Fibroblast of the aortic adventitia (primary cell): ENCODE data around the gene PRDX4. TPM values are rescaled to one million over a fixed set of nuclear protein-coding genes. Genes with fewer than 3 reads are reported as not detected.

ENCODE experiments used
- DNase-seq: peaks from one replicate; pipeline ENCODE4 v3.0.0-alpha.2; 2010; ENCODE audit warnings: low read depth
- H3K4me3 ChIP-seq: 2 replicates; pipeline ENCODE4 v1.5.1; 2011; ENCODE audit warnings: low read depth, mild to moderate bottlenecking, control low read depth, low read length, moderate library complexity
- total RNA-seq: library from RNA; depleted of rRNA; stranded (reverse); fragments of >200 nt; gene quantifications from 2 replicates; pipeline ENCODE4 v1.2.3, GENCODE V29; 2012; ENCODE audit warnings: low replicate concordance
- TF ChIP-seq, protein P1 (sequence below): IDR thresholded peaks from 2 replicates; pipeline ENCODE4 v1.5.1; 2011; ENCODE audit warnings: mild to moderate bottlenecking, low read length, control low read depth, inconsistent platforms; ENCODE audit not compliant: insufficient read depth

The PRDX4 gene
- 298 and 299 TPM in 2 replicates for total RNA-seq

DNA sequence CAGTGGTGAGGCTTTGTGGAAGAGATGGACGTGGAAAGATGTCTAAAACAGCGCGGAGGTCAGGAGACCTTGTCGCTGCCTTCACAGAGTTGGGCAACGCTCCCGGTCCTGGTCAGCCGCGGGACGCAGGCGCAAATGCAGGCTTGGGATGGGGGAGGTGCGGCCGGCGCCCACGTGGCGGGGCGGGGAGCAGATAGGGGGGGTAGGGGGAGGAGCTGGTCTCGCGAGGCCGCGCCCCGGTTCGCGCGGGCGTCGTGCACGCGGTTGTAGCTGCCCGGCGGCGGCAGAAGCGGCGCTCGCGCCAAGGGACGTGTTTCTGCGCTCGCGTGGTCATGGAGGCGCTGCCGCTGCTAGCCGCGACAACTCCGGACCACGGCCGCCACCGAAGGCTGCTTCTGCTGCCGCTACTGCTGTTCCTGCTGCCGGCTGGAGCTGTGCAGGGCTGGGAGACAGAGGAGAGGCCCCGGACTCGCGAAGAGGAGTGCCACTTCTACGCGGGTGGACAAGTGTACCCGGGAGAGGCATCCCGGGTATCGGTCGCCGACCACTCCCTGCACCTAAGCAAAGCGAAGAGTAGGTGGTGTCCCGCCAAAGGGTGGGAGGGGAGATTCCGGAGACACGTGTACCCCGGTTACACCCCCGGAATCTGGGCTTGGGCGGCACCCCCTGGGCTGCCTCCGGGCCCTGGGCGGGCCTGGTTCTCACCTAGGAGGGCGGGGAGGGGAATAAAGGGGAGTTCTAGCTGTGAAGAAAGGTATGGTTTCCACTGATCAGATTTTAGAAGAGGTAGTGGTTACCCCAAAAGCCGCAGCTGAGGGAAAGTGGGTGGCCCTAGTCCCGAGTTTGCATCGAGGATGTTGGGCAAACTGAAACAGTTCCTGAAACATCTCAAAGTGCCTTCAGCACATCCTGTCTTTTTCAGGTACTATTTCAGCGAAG lies at the start of gene PRDX4:
Gene PRDX4 (plus strand): TSS at position 255 of the 939 bp plus-strand sequence. CDS start 78 bp downstream, at position 333.
- TF ChIP-seq, protein P1, sequence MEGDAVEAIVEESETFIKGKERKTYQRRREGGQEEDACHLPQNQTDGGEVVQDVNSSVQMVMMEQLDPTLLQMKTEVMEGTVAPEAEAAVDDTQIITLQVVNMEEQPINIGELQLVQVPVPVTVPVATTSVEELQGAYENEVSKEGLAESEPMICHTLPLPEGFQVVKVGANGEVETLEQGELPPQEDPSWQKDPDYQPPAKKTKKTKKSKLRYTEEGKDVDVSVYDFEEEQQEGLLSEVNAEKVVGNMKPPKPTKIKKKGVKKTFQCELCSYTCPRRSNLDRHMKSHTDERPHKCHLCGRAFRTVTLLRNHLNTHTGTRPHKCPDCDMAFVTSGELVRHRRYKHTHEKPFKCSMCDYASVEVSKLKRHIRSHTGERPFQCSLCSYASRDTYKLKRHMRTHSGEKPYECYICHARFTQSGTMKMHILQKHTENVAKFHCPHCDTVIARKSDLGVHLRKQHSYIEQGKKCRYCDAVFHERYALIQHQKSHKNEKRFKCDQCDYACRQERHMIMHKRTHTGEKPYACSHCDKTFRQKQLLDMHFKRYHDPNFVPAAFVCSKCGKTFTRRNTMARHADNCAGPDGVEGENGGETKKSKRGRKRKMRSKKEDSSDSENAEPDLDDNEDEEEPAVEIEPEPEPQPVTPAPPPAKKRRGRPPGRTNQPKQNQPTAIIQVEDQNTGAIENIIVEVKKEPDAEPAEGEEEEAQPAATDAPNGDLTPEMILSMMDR: no peak
- peak within 1 kb of the TSS; percentile 79 for H3K4me3 ChIP-seq
- peak; percentile 86 for DNase-seq

DNA sequence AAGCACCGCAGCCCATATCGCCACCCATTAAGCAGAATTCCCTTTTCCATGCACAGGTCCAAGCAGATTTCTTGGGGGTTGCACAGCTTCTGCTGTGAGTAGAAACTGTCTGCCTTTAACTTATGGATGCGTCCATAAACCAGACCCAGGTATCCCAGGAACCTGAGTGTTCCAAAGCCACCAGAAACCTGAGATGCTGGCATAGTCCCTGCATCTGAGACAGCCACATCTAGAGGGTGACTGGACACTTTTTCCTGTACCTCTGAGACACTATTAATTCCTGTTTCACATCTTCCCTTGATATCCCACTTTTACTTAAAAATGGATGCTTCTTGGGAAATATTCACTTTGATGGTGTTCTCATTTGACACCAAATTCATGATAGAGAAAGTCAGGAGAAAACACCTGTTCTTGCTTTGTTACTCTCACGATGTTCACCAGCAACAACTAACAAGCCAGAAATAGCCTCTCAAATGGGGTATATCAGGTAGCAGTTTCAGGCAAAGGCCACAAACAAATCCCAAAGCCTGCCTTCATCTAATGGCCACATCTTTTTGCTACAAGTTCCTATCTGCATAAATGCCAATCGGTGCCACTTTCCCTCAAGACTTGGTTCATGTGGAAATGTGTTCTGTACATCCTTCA lies 45.5 kb upstream of the PRDX4 start:
- TF ChIP-seq, protein P1: no peak
- no peak overlapping the region for H3K4me3 ChIP-seq
- DNase-seq: no peak

DNA sequence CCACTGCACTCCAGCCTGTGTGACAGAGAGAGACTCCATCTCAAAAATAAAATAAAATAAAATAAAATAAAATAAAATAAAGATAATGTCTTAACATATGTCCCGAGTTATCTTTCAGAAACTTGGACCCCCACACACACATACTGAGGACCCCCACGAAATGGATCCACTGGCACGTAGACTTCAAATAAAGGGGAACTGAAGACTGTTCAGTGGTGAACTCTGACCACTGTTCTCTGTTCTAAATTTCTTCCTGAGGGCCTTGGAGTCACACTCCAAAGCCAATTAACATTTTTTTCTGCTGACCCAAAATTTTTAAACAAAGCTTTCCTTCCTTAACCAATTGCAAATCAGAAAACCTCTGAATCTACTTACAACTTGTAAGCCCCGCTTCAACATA lies 43.5 kb upstream of the PRDX4 start:
- TF ChIP-seq, protein P1: no peak
- no peak overlapping the region for H3K4me3 ChIP-seq
- DNase-seq: no peak

DNA sequence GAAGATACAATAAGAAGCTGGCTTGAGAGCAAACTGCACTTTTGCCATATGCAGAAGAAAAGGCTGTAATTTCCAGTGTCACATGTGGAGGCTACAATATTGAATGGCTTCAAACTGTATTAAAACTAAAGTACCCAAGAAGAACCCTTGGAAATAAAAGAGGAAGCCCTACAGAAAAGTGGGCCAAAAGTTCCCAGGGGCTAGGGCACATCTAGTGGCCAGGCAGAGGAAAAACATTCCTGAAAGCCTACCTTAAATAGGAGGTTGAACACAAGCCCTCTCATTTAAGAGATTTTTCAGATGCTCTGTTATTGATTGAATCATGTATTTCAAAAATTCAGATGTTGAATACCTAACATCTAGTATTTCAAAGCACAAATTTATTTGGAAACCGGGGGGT lies 40.6 kb upstream of the PRDX4 start:
- TF ChIP-seq, protein P1: peak; percentile 15
- no peak overlapping the region for H3K4me3 ChIP-seq
- no peak for DNase-seq

DNA sequence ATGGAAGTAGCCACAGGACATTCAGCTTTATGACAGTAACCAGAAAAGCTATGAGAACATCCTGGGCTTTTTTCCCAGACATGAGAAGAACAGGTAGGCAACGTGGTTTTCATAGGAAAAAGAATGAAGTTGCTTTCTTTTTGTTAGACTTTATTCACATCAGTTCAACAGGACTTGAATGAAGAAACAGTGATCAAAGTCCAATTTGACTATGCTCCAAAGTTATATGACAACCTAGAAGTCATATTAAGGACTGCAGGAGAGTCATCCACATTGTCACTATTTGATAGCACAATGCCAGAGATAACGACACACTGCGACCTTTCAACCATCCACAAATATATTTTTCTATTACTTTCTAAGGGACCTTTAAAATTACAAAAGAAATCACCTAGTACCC lies 39.2 kb upstream of the PRDX4 start:
- H3K4me3 ChIP-seq: no peak overlapping the region
- DNase-seq: no peak
- TF ChIP-seq, protein P1: no peak

DNA sequence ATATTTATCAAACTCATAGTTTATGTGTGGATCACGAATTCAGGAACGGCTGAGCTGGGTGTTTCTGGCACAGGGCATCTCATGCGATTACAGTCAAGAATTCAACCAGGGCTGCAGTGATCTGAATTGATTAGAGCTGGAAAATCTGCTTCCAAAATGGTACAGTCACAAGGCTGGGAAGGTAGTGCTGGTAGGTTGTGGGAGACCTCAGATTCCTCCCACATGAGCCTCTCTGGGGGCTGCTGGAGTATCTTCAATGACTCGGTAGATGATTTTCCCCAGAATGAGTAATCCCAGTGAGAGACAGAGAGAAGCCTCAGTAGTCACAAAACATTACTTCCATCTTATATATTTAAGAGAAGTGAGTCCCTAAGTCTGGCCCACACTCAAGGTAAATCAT lies 36.2 kb upstream of the PRDX4 start:
- DNase-seq: no peak
- no peak overlapping the region for H3K4me3 ChIP-seq
- TF ChIP-seq, protein P1: no peak
